ENCODE results near the gene MTMR8.
"Not testable (repeated sequence)": the region's sequence is repeated elsewhere in the genome, so short reads cannot be mapped to it uniquely, and the experiment has no call there.

The MTMR8 gene

DNA sequence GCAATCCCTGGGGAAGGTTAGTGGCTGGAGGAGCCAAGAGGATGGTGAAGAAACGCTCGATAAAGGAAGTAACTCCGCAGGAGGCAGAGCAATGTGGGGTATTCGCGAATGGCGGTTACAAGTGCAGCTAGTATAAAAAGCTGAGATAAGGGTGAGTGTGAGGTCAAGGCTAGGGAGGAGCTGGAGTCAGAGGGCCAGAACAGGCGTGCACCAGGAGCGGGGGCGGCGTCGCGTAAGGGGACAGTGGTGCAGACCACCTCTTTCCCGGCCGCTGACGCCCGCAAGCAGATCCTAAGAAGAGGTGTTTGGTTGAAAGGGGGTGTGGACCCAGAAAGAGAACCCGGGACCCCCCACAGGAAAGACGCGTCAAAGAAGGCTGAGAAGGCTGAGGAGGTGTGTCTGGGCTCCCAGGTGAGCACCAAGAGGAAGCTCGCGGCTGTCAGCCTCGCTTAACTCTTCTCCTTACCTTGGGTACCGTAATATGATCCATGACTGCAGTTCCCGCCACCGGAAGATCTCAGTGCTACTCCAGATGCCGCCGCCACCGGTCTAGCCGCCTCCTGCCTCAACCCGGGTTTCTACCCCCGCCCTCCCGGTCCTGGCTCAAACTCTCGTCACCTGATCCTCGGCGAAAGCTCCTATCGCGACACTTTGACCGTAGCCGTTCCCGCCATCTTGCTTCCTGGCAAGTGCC, at the start of gene MTMR8:
MTMR8 (minus strand) TSS at position 579 of the 694 bp plus-strand sequence; CDS start at position 490, 89 bp downstream.
- peak; percentile 95 for DNase-seq (ENCODE audit: low read depth, low spot score)

GRCh38 chrX:64439551-64439950, 44.3 kb upstream of the MTMR8 start:
- DNase-seq (ENCODE audit: low read depth, low spot score): no peak

DNA sequence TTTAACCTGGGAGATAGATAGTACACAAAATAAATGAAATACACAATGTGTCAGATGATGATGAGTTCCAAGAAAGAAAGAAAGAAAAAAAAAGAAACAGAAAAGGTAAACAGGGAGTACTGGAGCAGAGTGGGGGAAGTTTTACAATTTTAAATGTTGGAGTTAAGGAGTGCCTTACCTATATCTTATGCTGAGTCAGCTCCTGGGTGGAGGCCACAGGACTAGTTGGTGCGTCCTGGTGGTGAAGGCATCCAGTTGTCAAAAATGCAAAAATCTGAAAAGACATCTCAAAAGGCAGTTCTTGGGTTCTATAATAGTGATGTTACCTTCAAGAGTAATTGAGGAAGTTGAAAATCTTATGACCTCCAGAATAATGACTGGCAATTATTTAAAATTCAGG, 42.4 kb upstream of the MTMR8 start:
- no peak for DNase-seq (ENCODE audit: low read depth, low spot score)

DNA sequence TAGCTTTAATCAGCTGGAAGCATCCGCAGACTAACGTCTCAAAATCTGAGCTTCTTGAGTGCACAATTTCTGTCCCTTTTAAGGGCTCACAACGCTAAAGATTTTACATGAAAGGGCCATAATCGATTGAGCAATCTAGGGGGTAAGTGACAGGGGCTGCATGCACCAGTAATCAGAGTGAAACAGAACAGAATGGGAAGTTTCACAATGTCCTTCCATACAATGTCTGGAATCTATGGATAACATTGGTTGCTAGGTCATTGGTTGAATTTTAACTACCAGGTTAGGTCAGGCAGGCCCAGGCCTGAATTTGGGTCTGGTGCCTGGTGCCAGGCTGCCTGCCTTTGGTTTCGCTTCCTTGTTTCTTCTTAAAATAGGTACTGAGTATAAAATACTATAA, 42.0 kb upstream of the MTMR8 start:
- no peak for DNase-seq (ENCODE audit: low read depth, low spot score)

DNA sequence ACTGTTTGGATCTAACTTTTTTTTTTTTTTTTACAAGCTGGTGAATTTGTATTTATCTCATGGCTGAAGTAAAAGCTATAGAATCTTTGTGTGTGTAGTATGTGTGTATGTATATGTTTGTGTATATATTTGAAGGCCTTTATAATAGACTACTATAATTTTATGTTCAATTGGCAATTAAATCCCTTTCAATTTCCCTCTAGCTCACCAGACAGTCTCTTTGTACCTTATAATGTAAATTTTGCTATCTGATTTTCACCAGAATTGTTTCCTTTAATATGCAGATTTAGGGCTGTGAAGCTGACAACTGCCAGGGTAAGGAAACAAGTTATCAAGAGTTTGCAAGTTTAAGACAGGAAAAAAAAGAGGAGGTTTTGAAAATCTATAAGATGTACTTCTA, 33.1 kb upstream of the MTMR8 start:
- DNase-seq (ENCODE audit: low read depth, low spot score): no peak

GRCh38 chrX:64427787-64428186, 32.5 kb upstream of the MTMR8 start:
- no peak for DNase-seq (ENCODE audit: low read depth, low spot score)

DNA sequence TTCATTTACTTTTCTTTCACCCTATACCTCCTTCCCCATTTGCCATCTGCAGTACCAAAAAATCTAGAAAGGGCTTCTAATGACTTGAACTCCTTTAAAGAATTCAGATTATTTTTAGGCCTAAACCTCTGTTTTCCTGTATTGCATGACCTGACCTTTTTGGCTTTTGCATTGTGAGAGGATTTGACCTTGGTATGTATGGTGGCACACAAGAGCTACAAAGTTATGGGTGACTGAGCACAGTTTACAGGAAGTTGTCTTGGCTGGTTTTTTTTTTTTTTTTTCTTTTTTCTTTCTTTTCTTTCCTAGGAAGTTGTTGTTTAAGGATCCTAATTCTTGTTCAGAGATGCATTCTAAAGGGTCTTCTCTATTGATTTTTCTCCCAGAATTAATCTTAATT, 32.0 kb upstream of the MTMR8 start:
- no peak for DNase-seq (ENCODE audit: low read depth, low spot score)

DNA sequence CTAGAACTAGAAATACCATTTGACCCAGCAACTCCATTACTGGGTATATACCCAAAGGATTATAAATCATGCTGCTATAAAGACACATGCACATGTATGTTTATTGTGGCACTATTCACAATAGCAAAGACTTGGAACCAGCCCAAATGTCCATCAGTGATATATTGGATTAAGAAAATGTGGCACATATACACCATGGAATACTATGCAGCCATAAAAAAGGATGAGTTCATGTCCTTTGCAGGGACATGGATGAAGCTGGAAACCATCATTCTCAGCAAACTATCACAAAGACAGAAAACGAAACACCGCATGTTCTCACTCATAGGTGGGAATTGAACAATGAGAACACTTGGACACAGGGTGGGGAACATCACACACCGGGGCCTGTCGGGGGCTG, 14.5 kb upstream of the MTMR8 start:
- DNase-seq (ENCODE audit: low read depth, low spot score): not testable (repeated sequence)

DNA sequence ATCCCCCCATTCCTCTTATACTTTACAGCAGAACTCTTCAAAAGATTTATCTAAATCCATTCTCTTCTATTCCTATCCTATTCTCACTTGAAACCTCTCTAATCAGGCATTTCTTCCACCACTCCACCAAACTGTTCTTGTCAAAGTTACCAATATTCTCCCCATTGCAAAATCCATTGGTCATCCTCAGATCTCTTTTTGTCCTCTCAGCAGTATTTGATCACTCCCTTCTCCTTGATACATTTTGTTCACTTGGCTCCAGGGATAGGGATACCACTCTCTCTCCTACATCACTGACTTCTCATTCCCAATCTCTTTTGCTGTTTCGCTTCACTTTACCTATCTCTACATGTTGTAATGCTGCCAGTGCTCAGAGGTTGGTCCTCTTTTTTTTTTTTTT, 2.8 kb upstream of the MTMR8 start:
- DNase-seq (ENCODE audit: low read depth, low spot score): no peak

- no peak for DNase-seq (ENCODE audit: low read depth, low spot score)
These were observed 297 bp upstream of the MTMR8 start for GRCh38 chrX:64395568-64395929.

- DNase-seq (ENCODE audit: low read depth, low spot score): no peak
These were observed 986 bp downstream of the MTMR8 start for GRCh38 chrX:64394059-64394873.

- no peak for DNase-seq (ENCODE audit: low read depth, low spot score)
These were observed 5.8 kb downstream of the MTMR8 start for GRCh38 chrX:64389489-64389888.

DNA sequence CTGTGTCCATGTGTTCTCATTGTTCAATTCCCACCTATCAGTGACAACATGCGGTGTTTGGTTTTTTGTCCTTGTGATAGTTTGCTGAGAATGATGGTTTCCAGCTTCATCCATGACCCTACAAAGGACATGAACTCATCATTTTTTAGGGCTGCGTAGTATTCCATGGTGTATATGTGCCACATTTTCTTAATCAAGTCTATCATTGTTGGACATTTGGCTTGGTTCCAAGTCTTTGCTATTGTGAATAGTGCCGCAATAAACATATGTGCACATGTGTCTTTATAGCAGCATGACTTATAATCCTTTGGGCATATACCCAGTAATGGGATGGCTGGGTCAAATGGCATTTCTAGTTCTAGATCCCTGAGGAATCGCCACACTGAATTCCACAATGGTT, 14.5 kb downstream of the MTMR8 start:
- DNase-seq (ENCODE audit: low read depth, low spot score): not testable (repeated sequence)

DNA sequence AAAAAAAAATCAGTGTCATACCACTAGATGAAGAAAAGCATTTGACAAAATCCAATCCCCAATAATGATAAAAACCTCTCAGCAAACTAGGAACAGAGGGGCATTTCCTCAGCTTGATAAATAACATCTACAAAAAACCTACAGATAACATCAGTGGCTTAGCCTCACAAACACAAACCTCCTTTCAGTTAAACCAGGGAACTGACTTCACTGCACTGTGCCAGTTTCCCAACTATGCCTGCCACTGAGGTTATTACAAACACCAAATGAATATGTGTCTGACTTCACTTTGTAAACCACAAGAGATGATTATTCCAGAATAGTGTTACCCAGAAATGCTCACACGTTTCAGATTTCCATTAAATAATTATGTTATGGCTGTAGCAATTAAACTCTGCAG, 15.3 kb downstream of the MTMR8 start:
- no peak for DNase-seq (ENCODE audit: low read depth, low spot score)

DNA sequence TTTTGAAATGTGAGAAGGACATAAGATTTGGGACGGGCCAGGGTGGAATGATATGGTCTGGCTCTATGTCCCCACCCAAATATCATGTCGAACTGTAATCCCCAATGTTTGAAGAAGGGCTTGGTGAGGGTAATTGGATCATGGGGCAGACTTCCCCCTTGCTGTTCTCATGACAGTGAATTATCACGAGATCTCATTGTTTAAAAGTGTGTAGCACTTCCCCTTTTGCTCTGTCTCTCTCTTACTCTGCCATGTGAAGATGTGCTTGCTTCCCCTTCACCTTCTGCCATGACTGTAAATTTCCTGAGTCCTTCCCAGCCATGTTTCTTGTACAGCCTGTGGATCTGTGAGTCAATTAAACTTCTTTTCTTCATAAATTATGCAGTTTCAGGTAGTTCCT, 17.5 kb downstream of the MTMR8 start:
- DNase-seq (ENCODE audit: low read depth, low spot score): no peak

DNA sequence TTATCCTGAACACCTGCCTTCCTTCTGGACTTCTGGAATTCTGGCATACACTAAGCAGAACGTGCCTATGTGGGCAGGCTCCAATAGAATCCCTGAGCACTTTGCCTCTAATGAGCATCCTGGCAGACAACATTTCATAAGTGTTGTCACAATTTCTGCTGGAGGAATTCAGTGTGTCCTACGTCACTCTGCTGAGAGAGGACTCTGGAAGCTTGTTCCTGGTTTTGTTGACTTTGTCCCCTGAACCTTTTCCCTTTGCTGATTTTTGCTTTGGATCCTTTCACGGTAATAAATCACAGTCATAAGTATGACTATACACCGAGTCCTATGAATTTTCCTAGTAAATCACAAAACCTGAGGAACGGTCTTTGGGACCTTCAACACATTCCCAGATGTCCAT, 43.2 kb downstream of the MTMR8 start:
- DNase-seq (ENCODE audit: low read depth, low spot score): no peak

DNA sequence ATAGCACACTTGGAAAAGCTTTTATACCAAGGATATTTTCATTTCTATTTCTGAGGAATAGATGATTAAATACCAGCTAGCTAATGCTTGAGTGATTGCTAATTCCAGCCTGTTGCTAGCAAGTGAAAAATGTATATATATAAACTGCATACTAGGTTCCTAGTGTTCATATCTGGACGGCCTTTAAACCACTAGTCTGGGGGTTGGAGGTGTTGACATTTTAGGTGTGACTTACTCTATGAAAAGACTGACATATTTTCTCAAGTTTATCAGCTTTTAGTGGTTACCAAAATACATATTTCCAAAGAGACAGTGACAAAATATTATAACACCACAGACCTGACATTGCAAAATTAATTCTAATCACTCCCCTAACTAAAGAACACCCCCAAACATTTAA, 44.7 kb downstream of the MTMR8 start:
- DNase-seq (ENCODE audit: low read depth, low spot score): no peak

- DNase-seq (ENCODE audit: low read depth, low spot score): no peak
These were observed 45.2 kb downstream of the MTMR8 start for GRCh38 chrX:64350047-64350446.

DNA sequence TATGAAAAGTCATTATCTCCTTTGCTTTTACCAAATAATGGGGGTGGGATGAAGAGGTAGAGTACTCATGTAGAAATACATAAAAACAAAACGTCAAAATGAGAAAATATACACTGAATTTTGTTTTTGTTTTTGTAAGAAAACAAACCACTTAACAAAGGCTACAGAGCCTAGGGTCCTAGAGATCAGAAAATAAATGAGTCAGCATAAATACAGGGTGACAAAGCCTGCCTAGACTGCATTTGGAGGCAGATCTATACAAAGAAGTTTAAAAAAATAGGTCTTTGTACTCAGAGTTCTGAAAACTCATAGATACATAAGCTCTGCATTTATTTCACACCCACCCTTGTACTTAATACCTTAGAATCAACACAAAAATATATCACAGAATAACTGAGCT, 52.4 kb downstream of the MTMR8 start:
- no peak for DNase-seq (ENCODE audit: low read depth, low spot score)

- no peak for DNase-seq (ENCODE audit: low read depth, low spot score)
These were observed 57.0 kb downstream of the MTMR8 start for GRCh38 chrX:64338296-64338695.

DNA sequence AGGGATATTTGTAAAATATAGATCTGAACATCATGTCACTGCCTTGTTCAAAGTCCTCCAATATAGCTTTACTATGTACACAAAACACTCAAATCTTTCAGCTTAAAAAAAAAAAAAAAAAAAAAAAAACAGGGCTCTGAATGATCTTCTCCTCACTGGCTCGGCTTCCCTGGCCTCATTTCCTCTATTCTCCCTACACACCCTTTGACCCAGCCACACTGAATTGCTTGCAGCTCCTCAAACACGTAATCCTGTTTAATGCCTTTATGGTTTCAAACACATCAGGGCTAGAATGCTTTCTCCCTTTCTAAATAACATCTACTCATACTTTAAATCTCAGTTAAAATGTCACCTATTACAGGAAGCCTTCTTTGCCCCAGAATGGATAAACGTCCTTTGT, 60.8 kb downstream of the MTMR8 start:
- no peak for DNase-seq (ENCODE audit: low read depth, low spot score)

DNA sequence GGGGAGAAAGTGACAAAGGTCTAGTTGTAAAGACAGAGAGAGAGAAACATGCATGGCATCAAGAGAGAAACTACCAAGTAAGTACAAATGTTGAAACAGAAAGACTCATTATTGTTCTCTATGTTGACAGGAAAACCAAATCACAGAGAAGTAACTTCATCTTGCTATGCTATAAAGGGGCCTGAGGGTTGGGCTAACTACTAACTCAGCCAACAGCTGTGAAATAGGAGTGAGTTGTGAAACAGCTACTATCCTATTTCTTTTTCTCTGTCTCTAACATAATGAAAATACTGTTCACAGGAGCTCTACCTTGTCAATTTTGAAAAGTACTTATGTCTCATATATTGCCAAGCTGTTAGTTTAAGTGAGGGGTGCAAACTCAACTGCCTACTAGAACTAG, 65.0 kb downstream of the MTMR8 start:
- DNase-seq (ENCODE audit: low read depth, low spot score): no peak

- DNase-seq (ENCODE audit: low read depth, low spot score): no peak
These were observed 73.7 kb downstream of the MTMR8 start for GRCh38 chrX:64321507-64321906.
